ENCODE measurements around the gene TOP1. TPM values are rescaled to one million over a fixed set of nuclear protein-coding genes. Genes with fewer than 3 reads are reported as not detected.

Gene TOP1
- total RNA-seq, 1 experiment from 2014 or later, result 15.4 TPM

GRCh38 chr20:41009946-41010345, 18.7 kb upstream of the TOP1 start:
- H3K36me3 ChIP-seq, result no peaks in the 10 kb centered on the region
- no peaks in the 10 kb centered on the region for H3K9me3 ChIP-seq (replicated peaks)
- H3K27ac ChIP-seq, result no peak overlapping the region
- H3K27me3 ChIP-seq (replicated peaks), result no peaks in the 10 kb centered on the region
- H3K4me3 ChIP-seq, result no peak overlapping the region
- no peak for DNase-seq (ENCODE audit: low read depth in 1 of 2, low spot score in 2 of 2)
- peaks cover 52% of the 10 kb centered on the region for H3K4me1 ChIP-seq (replicated peaks)

GRCh38 chr20:41011551-41012067, 17.0 kb upstream of the TOP1 start:
- Histone ChIP-seq H3K4me1 (replicated peaks) (peaks cover 36% of the 10 kb centered on the region), H3K27me3 (replicated peaks) (no peaks in the 10 kb centered on the region), H3K4me3 (no peak overlapping the region), H3K9me3 (replicated peaks) (no peaks in the 10 kb centered on the region), H3K27ac (no peak overlapping the region), H3K36me3 (no peaks in the 10 kb centered on the region)
- DNase-seq (ENCODE audit: low read depth in 1 of 2, low spot score in 2 of 2), result no peak

- H3K36me3 ChIP-seq, result no peaks in the 10 kb centered on the region
- no peak overlapping the region for H3K4me3 ChIP-seq
- H3K4me1 ChIP-seq (replicated peaks), result peaks cover 12% of the 10 kb centered on the region
- no peak overlapping the region for H3K27ac ChIP-seq
- H3K27me3 ChIP-seq (replicated peaks), result no peaks in the 10 kb centered on the region
- DNase-seq (ENCODE audit: low read depth in 1 of 2, low spot score in 2 of 2), result no peak
- no peaks in the 10 kb centered on the region for H3K9me3 ChIP-seq (replicated peaks)
Measured at GRCh38 chr20:41014561-41015088, 14.0 kb upstream of the TOP1 start.

- no peak overlapping the region for H3K27ac ChIP-seq
- no peaks in the 10 kb centered on the region for H3K27me3 ChIP-seq (replicated peaks)
- peaks cover 5% of the 10 kb centered on the region; the same call in 1 of the 2 replicates for H3K4me1 ChIP-seq (replicated peaks)
- no peak overlapping the region for H3K4me3 ChIP-seq
- H3K36me3 ChIP-seq, result no peaks in the 10 kb centered on the region
- no peaks in the 10 kb centered on the region for H3K9me3 ChIP-seq (replicated peaks)
- no peak for DNase-seq (ENCODE audit: low read depth in 1 of 2, low spot score in 2 of 2)
Measured at GRCh38 chr20:41017448-41018042, 11.1 kb upstream of the TOP1 start.

- DNase-seq (ENCODE audit: low read depth in 1 of 2, low spot score in 2 of 2), result no peak
- Histone ChIP-seq H3K4me1 (replicated peaks) (no peaks in the 10 kb centered on the region), H3K27ac (no peak overlapping the region), H3K9me3 (replicated peaks) (no peaks in the 10 kb centered on the region), H3K27me3 (replicated peaks) (no peaks in the 10 kb centered on the region), H3K4me3 (no peak overlapping the region), H3K36me3 (no peaks in the 10 kb centered on the region)
Measured at GRCh38 chr20:41018153-41018552, 10.5 kb upstream of the TOP1 start.

- Histone ChIP-seq H3K27ac (no peak overlapping the region), H3K9me3 (replicated peaks) (no peaks in the 10 kb centered on the region), H3K4me1 (replicated peaks) (peaks cover 6% of the 10 kb centered on the region; the same call in 1 of the 2 replicates), H3K27me3 (replicated peaks) (no peaks in the 10 kb centered on the region), H3K4me3 (no peak overlapping the region), H3K36me3 (no peaks in the 10 kb centered on the region)
- no peak for DNase-seq (ENCODE audit: low read depth in 1 of 2, low spot score in 2 of 2)
Measured at GRCh38 chr20:41023549-41023948, 5.1 kb upstream of the TOP1 start.

GRCh38 chr20:41027366-41027765, 1.3 kb upstream of the TOP1 start:
- Histone ChIP-seq H3K4me1 (replicated peaks) (peaks cover 21% of the 10 kb centered on the region), H3K27me3 (replicated peaks) (no peaks in the 10 kb centered on the region), H3K9me3 (replicated peaks) (no peaks in the 10 kb centered on the region), H3K27ac (no peak overlapping the region), H3K4me3 (no peak overlapping the region), H3K36me3 (peaks cover 33% of the 10 kb centered on the region)
- DNase-seq (ENCODE audit: low read depth in 1 of 2, low spot score in 2 of 2), result no peak

- peaks cover 39% of the 10 kb centered on the region for H3K36me3 ChIP-seq
- DNase-seq (ENCODE audit: low read depth in 1 of 2, low spot score in 2 of 2), result no peak
- no peaks in the 10 kb centered on the region for H3K9me3 ChIP-seq (replicated peaks)
- peak overlapping the region; percentile 88 for H3K4me3 ChIP-seq
- H3K27me3 ChIP-seq (replicated peaks), result no peaks in the 10 kb centered on the region
- no peak overlapping the region for H3K27ac ChIP-seq
- H3K4me1 ChIP-seq (replicated peaks), result peaks cover 21% of the 10 kb centered on the region
Measured at GRCh38 chr20:41027872-41028358, 707 bp upstream of the TOP1 start.

- DNase-seq (ENCODE audit: low read depth in 1 of 2, low spot score in 2 of 2), result peak in 1 of 2 experiments; percentile 76
Measured at GRCh38 chr20:41029150-41029901, 704 bp downstream of the TOP1 start.

GRCh38 chr20:41030061-41030460, 1.4 kb downstream of the TOP1 start:
- H3K4me1 ChIP-seq (replicated peaks), result peaks cover 21% of the 10 kb centered on the region
- H3K27ac ChIP-seq, result peak overlapping the region; percentile 96
- no peaks in the 10 kb centered on the region for H3K9me3 ChIP-seq (replicated peaks)
- DNase-seq (ENCODE audit: low read depth in 1 of 2, low spot score in 2 of 2), result peak in 1 of 2 experiments; percentile 20
- no peaks in the 10 kb centered on the region for H3K27me3 ChIP-seq (replicated peaks)
- peak overlapping the region; percentile 88 for H3K4me3 ChIP-seq
- peaks cover 47% of the 10 kb centered on the region for H3K36me3 ChIP-seq

More at GRCh38 chr20:41029150-41029901, 704 bp downstream of the TOP1 start:
- H3K27me3 ChIP-seq (replicated peaks), result no peaks in the 10 kb centered on the region
- H3K4me1 ChIP-seq (replicated peaks), result peaks cover 21% of the 10 kb centered on the region
- peaks cover 47% of the 10 kb centered on the region for H3K36me3 ChIP-seq
- peak overlapping the region; percentile 88 for H3K4me3 ChIP-seq
- no peaks in the 10 kb centered on the region for H3K9me3 ChIP-seq (replicated peaks)
- H3K27ac ChIP-seq, result peak overlapping the region; percentile 96

- no peaks in the 10 kb centered on the region for H3K27me3 ChIP-seq (replicated peaks)
- H3K27ac ChIP-seq, result no peak overlapping the region
- peak overlapping the region; percentile 88 for H3K4me3 ChIP-seq
- H3K9me3 ChIP-seq (replicated peaks), result no peaks in the 10 kb centered on the region
- peaks cover 21% of the 10 kb centered on the region for H3K4me1 ChIP-seq (replicated peaks)
- peaks cover 47% of the 10 kb centered on the region for H3K36me3 ChIP-seq
- DNase-seq (ENCODE audit: low read depth in 1 of 2, low spot score in 2 of 2), result peak in 1 of 2 experiments; percentile 5
Measured at GRCh38 chr20:41030531-41031242, 2.1 kb downstream of the TOP1 start.

- Histone ChIP-seq H3K27me3 (replicated peaks) (no peaks in the 10 kb centered on the region), H3K4me3 (no peak overlapping the region; the same call in 1 of the 2 replicates), H3K4me1 (replicated peaks) (peaks cover 21% of the 10 kb centered on the region), H3K27ac (no peak overlapping the region), H3K9me3 (replicated peaks) (no peaks in the 10 kb centered on the region), H3K36me3 (peaks cover 48% of the 10 kb centered on the region)
- no peak for DNase-seq (ENCODE audit: low read depth in 1 of 2, low spot score in 2 of 2)
Measured at GRCh38 chr20:41031243-41031619, 2.6 kb downstream of the TOP1 start.

- peaks cover 21% of the 10 kb centered on the region for H3K4me1 ChIP-seq (replicated peaks)
- no peaks in the 10 kb centered on the region for H3K27me3 ChIP-seq (replicated peaks)
- H3K4me3 ChIP-seq, result no peak overlapping the region
- no peak overlapping the region for H3K27ac ChIP-seq
- no peaks in the 10 kb centered on the region for H3K9me3 ChIP-seq (replicated peaks)
- DNase-seq (ENCODE audit: low read depth in 1 of 2, low spot score in 2 of 2), result no peak
- peaks cover 50% of the 10 kb centered on the region for H3K36me3 ChIP-seq
Measured at GRCh38 chr20:41032271-41032670, 3.6 kb downstream of the TOP1 start.

Measured in SJSA1 (cell line).